Activated naive CD8-positive, alpha-beta T cell treated with anti-CD3 and anti-CD28 coated beads for 36 hours (primary cell): Measurements from ENCODE around the gene CELF2. TPM values are rescaled to one million over a fixed set of nuclear protein-coding genes. Genes with fewer than 3 reads are reported as not detected.

ENCODE experiments used
- DNase-seq: peaks from one replicate; pipeline ENCODE4 v3.0.0; 2021
- H3K27ac Mint-ChIP-seq: one replicate; pipeline ENCODE4 v1.8.0; 2022; ENCODE audit warnings: mild to moderate bottlenecking, moderate library complexity, mixed read lengths
- H3K27me3 Mint-ChIP-seq: one replicate; pipeline ENCODE4 v1.8.0; 2022; ENCODE audit warnings: mild to moderate bottlenecking, mixed read lengths
- H3K36me3 Mint-ChIP-seq: one replicate; pipeline ENCODE4 v1.8.0; 2021; ENCODE audit warnings: mild to moderate bottlenecking, mixed read lengths
- H3K4me1 Mint-ChIP-seq: one replicate; pipeline ENCODE4 v1.8.0; 2021; ENCODE audit warnings: mixed read lengths
- H3K4me3 Mint-ChIP-seq: one replicate; pipeline ENCODE4 v1.8.0; 2022; ENCODE audit warnings: mild to moderate bottlenecking, moderate library complexity, mixed read lengths
- H3K9me3 Mint-ChIP-seq: one replicate; pipeline ENCODE4 v1.8.0; 2022; ENCODE audit warnings: mixed read lengths
- total RNA-seq, 2 experiments: library from RNA; stranded (reverse); gene quantifications; one replicate each; pipeline ENCODE4 v1.2.3, GENCODE V29; 2021

Gene CELF2
- total RNA-seq: 100 to 1,000 TPM; 137 to 139 TPM

DNA sequence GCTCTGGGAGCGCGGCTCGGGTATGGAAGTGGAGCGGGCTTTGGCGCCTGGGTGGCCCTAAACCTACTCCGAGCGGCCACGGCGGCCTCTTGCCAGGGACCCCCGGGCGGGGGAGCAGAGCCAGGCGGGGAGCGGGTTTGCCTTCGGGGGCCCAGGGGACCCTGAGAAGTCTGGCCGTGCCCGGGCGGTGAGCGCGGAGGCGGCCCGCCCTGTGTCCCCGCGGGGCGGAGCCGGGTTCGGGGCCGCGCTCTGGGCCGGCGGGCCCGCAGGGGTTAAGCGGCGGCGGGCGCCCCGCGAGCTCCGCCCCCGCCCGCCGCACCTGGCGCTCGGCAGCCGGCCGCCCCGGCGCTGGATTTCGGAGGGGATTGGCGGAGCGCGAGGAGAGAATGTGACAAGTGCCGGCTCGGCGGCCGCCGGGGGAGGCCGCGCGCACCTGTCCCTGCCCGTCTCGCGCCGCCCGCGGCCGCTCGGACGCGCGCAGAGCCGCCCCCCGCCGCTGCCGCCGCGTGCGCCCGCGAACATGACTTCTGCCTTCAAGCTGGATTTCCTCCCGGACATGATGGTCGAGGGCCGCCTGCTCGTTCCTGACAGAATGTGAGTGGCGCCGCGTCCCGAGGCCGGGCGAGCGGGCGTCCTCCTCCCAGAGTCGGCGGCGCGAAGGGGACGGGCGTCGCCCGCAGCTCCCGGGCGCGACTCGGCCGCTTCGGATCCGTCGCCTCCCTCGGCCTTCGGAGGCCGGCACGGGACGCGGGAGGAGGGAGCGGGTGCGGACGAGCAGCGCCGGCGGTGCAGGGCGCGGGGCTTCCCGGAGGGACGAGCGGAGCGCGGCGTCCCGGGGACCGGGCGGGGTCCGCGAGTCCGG is at the start of gene CELF2:
CELF2 (plus strand) TSS at position 303 of the 862 bp plus-strand sequence; CDS start at position 521, 218 bp downstream.
- H3K27ac Mint-ChIP-seq: peak within 1 kb of the TSS; percentile 12

DNA sequence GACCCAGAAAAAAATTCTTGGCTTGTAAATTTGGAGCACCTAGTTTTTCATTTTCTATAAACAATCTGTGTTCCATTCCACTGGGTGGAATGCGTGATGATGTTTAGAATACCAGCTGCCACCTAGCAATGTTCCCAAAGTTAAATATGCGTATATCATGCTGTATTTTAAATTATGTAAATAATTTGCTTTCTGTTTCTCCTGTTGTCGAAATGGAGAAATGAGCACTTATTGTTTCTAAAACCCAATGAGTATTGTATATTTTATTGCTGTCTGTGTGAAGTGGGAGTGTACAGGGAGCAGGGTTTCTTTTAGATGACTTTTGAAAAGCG is 49.4 kb upstream of the CELF2 start:
- no peaks in the 10 kb centered on the region for H3K4me1 Mint-ChIP-seq
- H3K4me3 Mint-ChIP-seq: no peak overlapping the region
- no peak for DNase-seq
- H3K9me3 Mint-ChIP-seq: no peaks in the 10 kb centered on the region
- no peaks in the 10 kb centered on the region for H3K36me3 Mint-ChIP-seq
- peaks cover 9% of the 10 kb centered on the region for H3K27me3 Mint-ChIP-seq
- no peak overlapping the region for H3K27ac Mint-ChIP-seq

More for the DNA sequence above, at the start of gene CELF2:
- no peaks in the 10 kb centered on the region for H3K9me3 Mint-ChIP-seq
- peaks cover 84% of the 10 kb centered on the region for H3K27me3 Mint-ChIP-seq
- H3K4me3 Mint-ChIP-seq: peak within 1 kb of the TSS; percentile 76
- no peaks in the 10 kb centered on the region for H3K36me3 Mint-ChIP-seq
- peaks cover 10% of the 10 kb centered on the region for H3K4me1 Mint-ChIP-seq
- DNase-seq: peak; percentile 72

DNA sequence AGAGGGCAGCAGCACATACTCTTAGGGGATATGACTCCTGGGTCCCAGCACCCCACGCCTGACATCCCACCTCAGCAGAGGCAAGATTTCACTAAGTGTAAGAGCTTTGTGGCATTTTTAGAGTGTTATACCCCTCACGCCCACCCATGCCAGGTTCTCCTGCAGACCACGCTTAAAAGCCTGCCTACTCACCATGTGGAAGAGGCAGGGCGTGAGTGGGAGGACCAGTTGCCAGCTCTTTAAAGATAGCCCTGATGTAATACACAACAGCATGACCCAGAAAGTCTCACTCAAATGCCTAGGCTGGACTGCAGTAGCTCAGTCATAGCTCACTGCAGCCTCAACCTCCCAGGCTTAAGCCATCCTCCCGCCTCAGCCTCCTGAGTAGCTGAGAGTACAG is 44.4 kb upstream of the CELF2 start:
- no peak for DNase-seq
- Mint-ChIP-seq H3K36me3 (no peaks in the 10 kb centered on the region), H3K27me3 (peaks cover 19% of the 10 kb centered on the region), H3K9me3 (no peaks in the 10 kb centered on the region), H3K4me3 (no peak overlapping the region), H3K4me1 (no peaks in the 10 kb centered on the region), H3K27ac (no peak overlapping the region)

DNA sequence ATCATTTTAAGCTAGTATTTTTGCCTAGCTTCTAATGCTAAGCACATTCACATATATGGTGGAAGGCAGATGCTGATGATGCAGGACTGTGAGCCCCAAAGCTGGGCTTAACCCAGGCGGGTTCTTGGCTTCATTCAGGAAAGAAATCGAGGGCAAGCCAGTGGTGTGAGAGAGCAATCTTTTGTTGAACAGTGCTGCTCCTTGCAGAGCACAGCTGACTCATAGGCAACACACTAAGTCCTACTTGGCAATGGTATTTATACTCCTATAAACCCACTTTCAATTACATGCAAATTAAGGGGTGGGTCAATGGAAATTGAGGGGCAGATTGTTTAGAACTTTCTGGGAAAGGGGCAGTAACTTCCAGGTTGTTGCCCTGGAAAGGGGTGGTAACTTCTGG is 42.0 kb upstream of the CELF2 start:
- no peaks in the 10 kb centered on the region for H3K36me3 Mint-ChIP-seq
- H3K27me3 Mint-ChIP-seq: peaks cover 21% of the 10 kb centered on the region
- H3K4me3 Mint-ChIP-seq: no peak overlapping the region
- no peak for DNase-seq
- H3K9me3 Mint-ChIP-seq: no peaks in the 10 kb centered on the region
- H3K27ac Mint-ChIP-seq: no peak overlapping the region
- no peaks in the 10 kb centered on the region for H3K4me1 Mint-ChIP-seq

DNA sequence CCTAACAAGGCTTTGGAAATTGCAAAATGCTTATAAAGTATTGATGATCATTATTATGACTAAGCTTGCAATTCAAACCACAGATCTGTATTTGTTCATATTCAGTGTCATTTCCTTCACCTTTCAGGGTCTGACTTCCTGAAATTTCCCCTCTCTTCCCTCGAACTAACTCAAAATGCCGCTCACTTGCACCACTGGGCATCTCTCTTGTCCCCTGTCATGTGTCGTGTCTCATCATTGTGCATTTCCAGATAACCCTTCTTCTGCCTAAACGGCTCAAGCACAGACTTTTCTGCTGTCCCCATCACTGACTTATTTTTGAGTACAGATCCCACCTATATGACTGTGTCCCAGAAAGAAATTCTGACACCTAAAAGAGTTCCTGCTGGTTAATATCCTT is 41.0 kb upstream of the CELF2 start:
- H3K4me1 Mint-ChIP-seq: no peaks in the 10 kb centered on the region
- no peak overlapping the region for H3K27ac Mint-ChIP-seq
- peaks cover 18% of the 10 kb centered on the region for H3K27me3 Mint-ChIP-seq
- no peak overlapping the region for H3K4me3 Mint-ChIP-seq
- no peak for DNase-seq
- no peaks in the 10 kb centered on the region for H3K9me3 Mint-ChIP-seq
- H3K36me3 Mint-ChIP-seq: no peaks in the 10 kb centered on the region

DNA sequence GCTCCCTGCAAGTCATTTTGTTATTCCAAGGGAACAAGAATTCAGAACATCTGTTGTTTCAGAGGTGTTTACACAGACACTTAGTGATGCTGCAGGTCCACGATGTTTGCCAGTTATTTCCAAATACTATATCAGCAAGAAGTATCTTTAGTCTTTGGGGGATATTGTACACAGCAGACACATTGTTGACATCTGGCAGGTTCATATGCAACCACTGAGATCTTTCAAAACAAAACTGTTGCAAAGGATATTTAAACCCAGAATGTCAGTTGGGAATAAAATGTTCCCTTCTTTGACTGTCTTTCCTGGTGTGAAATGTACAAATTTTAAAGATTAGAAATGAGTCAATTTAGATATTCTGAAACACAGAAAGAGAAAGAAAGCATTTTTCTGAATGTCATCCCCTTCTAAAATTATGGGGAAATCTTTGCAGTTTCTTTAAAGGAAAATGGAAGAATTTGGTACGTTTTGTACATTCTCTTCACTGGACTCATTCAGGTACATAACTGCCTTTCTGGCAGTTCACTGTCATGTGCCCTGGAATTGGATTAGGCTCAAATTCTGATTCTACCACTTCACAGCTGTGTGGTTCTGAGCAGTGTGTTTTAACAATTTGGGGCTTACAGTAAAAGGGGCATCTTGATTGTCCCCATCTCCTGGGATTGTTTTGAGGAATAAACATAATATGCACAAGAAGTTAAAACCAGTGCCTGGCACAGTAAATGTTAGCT is 40.3 kb upstream of the CELF2 start:
- Mint-ChIP-seq H3K9me3 (no peaks in the 10 kb centered on the region), H3K36me3 (no peaks in the 10 kb centered on the region), H3K27me3 (peaks cover 18% of the 10 kb centered on the region), H3K4me1 (no peaks in the 10 kb centered on the region), H3K4me3 (no peak overlapping the region), H3K27ac (no peak overlapping the region)
- DNase-seq: no peak

DNA sequence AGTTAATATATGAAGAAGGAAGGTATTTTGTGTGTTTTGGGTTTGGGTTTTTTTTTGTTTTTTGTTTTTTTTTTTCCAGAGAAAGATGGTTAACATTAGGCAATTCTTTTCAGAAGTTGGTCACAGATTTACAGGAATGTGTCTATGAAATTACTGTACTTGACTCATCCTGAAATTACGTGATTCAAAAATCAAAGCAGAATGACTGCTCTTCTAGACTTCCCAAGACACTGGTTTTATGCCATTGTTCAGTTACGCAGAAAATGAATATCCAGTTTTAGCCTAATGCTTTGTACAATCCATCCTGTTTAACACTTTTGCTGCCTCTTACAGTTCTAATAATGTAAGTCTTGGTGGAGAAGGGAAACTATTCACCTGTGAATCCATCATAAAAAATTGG is 39.7 kb upstream of the CELF2 start:
- Mint-ChIP-seq H3K27me3 (peaks cover 18% of the 10 kb centered on the region), H3K4me3 (no peak overlapping the region), H3K9me3 (no peaks in the 10 kb centered on the region), H3K4me1 (no peaks in the 10 kb centered on the region), H3K36me3 (no peaks in the 10 kb centered on the region), H3K27ac (no peak overlapping the region)
- DNase-seq: no peak

DNA sequence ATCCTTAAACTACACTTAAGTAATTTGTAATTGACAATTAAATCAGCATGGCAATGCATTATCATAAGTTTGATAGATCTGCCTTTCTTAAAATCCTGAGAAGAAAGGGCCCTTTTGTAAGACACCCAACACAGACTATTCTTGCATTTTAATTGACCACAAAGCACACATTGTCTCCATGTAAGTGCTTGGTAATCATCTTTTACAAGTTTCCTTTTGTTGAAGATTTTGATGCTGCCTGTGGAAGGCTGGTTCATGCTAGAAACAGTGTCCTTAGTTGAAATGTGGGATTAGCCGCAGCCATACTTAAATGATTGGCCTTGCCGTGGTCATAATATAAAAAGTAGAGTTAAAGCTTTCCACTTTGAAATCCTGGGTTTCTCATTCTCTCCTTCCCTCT is 32.3 kb upstream of the CELF2 start:
- no peak overlapping the region for H3K27ac Mint-ChIP-seq
- no peak overlapping the region for H3K4me3 Mint-ChIP-seq
- H3K9me3 Mint-ChIP-seq: no peaks in the 10 kb centered on the region
- no peaks in the 10 kb centered on the region for H3K36me3 Mint-ChIP-seq
- no peak for DNase-seq
- no peaks in the 10 kb centered on the region for H3K4me1 Mint-ChIP-seq
- H3K27me3 Mint-ChIP-seq: peaks cover 13% of the 10 kb centered on the region

DNA sequence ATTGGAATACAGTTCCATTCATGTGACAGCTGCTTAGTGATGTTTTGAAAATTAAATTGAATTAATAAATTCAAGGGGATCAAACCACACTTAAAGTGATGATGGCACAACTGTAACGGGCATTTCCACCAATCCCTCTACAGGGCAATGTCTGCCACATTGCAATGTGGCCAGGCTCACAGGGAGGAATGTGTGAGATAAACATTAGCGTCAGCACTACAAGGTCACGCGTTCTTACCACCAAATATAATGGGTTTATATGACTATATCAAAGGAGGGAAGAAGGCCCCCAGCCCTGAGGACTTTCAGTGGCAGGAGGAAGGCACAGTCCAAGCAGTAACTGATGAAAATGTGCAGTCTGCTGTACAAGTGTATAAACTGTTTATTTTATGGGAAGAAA is 31.1 kb upstream of the CELF2 start:
- Mint-ChIP-seq H3K4me3 (no peak overlapping the region), H3K27ac (no peak overlapping the region), H3K4me1 (no peaks in the 10 kb centered on the region), H3K27me3 (peaks cover 17% of the 10 kb centered on the region), H3K36me3 (no peaks in the 10 kb centered on the region), H3K9me3 (no peaks in the 10 kb centered on the region)
- DNase-seq: no peak

DNA sequence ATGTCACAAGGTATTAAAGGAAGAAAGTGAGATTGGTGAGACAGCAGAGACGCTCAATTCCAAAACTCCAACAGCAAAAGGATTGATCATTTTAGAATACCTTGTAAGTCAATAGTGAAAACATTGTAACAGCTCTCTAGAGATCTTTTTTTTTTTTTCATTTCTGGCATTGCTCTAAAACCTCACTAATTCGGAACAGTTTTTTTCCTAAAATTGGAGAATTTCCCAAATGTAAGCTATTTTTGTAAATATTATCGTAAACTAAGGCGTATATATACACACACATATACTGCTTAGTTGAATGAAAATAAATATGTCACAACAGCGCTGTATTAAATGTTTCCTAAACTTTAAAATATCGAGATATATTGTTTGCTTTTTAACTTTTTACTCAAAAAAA is 30.6 kb upstream of the CELF2 start:
- DNase-seq: no peak
- Mint-ChIP-seq H3K9me3 (no peaks in the 10 kb centered on the region), H3K36me3 (no peaks in the 10 kb centered on the region), H3K4me3 (no peak overlapping the region), H3K27me3 (peaks cover 20% of the 10 kb centered on the region), H3K4me1 (no peaks in the 10 kb centered on the region), H3K27ac (no peak overlapping the region)

DNA sequence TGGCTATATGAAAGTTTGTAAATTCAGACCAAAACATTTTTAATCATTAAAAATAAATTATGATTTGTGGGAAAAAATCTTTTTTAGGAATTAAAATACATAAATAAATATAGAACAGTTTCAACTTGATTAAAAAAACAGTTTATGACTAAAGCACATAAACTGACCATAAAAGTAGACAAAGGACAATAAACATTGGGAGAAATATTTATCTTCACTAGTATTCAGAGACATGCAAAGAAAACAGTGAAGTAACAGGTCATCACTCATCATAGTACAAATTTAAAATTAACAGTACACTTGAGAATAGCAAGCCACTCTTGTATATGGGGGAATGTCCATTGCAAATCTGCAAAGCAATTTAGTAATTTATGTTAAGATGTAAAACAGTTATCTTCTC is 28.0 kb upstream of the CELF2 start:
- no peak overlapping the region for H3K27ac Mint-ChIP-seq
- H3K4me1 Mint-ChIP-seq: no peaks in the 10 kb centered on the region
- H3K27me3 Mint-ChIP-seq: peaks cover 24% of the 10 kb centered on the region
- no peak overlapping the region for H3K4me3 Mint-ChIP-seq
- peaks cover 2% of the 10 kb centered on the region for H3K9me3 Mint-ChIP-seq
- no peaks in the 10 kb centered on the region for H3K36me3 Mint-ChIP-seq
- no peak for DNase-seq

DNA sequence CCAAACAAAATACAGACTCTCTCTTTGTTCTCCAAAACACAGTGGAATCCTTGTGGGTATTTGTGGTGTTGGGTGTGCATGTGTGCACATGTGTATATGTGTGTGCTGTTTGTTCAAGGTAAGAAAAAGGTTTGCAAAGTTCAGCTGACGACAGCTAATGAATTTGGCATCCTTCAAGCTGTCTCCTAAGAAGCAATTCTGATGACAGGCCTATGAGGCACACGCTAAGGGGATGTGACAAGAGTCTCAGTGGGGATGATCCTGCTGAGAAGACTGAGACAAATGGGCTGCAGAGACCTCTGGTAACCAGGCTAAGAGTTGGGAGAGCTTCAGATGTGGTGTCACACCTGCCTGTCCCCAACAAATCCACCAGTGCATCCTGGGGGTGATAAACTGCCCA is 26.5 kb upstream of the CELF2 start:
- DNase-seq: no peak

DNA sequence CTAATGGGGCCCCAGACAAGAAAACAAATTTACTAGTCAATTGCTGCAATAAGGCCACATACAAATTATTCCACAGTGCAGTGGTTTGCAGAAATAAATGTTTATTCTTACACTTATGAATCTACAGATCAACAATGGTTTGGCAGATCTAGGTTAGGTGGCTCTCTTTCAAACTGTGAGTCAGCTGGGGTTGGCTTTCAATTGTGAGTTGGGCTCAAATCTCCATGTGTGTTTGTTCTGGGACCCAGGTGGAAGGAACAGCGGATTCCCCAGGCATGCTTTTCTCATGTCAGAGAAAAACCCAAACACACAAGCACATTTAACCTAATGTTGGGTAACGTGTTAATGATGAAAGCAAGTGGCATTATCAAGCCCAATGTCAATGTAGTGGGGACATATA is 25.6 kb upstream of the CELF2 start:
- Mint-ChIP-seq H3K9me3 (peaks cover 2% of the 10 kb centered on the region), H3K36me3 (no peaks in the 10 kb centered on the region), H3K27me3 (peaks cover 33% of the 10 kb centered on the region), H3K4me3 (no peak overlapping the region), H3K4me1 (no peaks in the 10 kb centered on the region), H3K27ac (no peak overlapping the region)
- DNase-seq: no peak

More for the DNA sequence above, 26.5 kb upstream of the CELF2 start:
- Mint-ChIP-seq H3K27ac (no peak overlapping the region), H3K9me3 (peaks cover 2% of the 10 kb centered on the region), H3K27me3 (peaks cover 24% of the 10 kb centered on the region), H3K4me1 (no peaks in the 10 kb centered on the region), H3K36me3 (no peaks in the 10 kb centered on the region), H3K4me3 (no peak overlapping the region)

DNA sequence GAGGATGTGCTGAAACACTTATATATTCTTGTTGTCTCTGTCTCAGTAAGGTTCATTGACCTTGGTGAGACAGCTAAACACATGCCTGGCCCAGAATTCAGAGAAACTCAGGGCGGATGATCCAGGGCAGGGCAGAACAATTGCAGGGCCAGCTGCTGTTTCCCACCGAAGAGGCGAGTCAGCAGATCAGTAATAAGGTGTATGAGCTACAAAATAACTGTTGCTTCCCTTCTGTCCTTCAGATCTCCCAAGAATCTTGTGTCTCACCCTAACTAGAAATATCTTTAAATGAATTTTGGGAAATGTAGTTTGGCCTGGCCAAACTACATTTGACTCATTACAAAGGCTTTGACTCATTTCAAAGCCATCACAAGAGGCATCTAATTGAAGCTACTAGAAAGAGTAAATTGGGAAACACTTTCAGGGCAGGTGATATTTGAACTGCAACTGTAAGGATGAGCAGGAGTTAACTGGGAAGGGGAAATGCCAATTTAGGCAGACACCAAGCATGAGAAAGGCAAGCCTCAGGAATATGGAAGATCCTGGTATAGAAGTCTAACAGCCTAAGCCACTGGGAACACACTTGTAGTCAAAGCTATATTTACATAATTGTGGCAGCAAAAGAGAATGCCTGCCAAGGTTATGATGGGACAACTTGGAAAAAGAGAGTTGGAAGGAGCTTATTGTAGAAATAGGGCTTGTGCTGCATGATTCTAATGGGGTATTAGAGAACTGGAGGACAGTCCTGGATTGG is 24.5 kb upstream of the CELF2 start:
- H3K36me3 Mint-ChIP-seq: no peaks in the 10 kb centered on the region
- peaks cover 2% of the 10 kb centered on the region for H3K9me3 Mint-ChIP-seq
- no peak for DNase-seq
- H3K27me3 Mint-ChIP-seq: peaks cover 32% of the 10 kb centered on the region
- no peaks in the 10 kb centered on the region for H3K4me1 Mint-ChIP-seq
- no peak overlapping the region for H3K27ac Mint-ChIP-seq
- H3K4me3 Mint-ChIP-seq: no peak overlapping the region

DNA sequence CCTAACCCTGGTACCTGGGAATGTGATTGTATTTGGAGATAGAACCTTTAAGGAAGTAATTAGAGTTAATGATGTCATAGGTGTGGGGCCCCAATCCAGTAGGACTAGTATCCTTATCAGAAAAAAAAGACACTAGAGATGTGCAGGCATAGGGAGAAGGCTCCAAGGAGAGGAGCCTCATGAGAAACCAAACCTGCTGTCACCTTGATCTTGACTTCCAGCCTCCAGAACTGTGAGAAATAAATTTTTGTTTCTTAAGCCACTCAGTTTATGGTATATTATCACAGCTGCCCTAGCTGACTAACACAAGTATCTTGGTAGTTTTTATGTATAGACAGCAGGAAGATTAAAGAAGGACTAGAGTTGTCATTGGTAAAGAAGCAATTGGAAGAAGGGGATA is 23.9 kb upstream of the CELF2 start:
- DNase-seq: no peak
- Mint-ChIP-seq H3K9me3 (peaks cover 2% of the 10 kb centered on the region), H3K4me3 (no peak overlapping the region), H3K27me3 (peaks cover 32% of the 10 kb centered on the region), H3K4me1 (no peaks in the 10 kb centered on the region), H3K27ac (no peak overlapping the region), H3K36me3 (no peaks in the 10 kb centered on the region)
